Left ventricle myocardium inferior (tissue), 1 donor: Measurements from ENCODE around the gene RMND5B. TPM values are rescaled to one million over a fixed set of nuclear protein-coding genes. Genes with fewer than 3 reads are reported as not detected.

ENCODE experiments used
- DNase-seq: peaks from one replicate; pipeline ENCODE4 v3.0.0-alpha.2; 2020
- H3K27ac ChIP-seq: fragments of 200-600 bp; replicated peaks from 2 replicates; pipeline ENCODE4 v1.8.0; 2021
- H3K27me3 ChIP-seq: fragments of 200-600 bp; 2 replicates; pipeline ENCODE4 v1.8.0; 2021; ENCODE audit warnings: low read depth
- H3K36me3 ChIP-seq: fragments of 200-600 bp; 2 replicates; pipeline ENCODE4 v1.8.0; 2021
- H3K4me1 ChIP-seq: fragments of 200-600 bp; 2 replicates; pipeline ENCODE4 v1.8.0; 2021
- H3K4me3 ChIP-seq: fragments of 200-600 bp; 2 replicates; pipeline ENCODE4 v1.8.0; 2021; ENCODE audit warnings: mild to moderate bottlenecking, moderate library complexity
- H3K9me3 ChIP-seq: fragments of 200-600 bp; replicated peaks from 2 replicates; pipeline ENCODE4 v1.8.0; 2021
- CTCF ChIP-seq: fragments of 200-600 bp; IDR thresholded peaks from 2 replicates; pipeline ENCODE4 v1.8.0; 2021; ENCODE audit warnings: antibody characterized with exemption, mild to moderate bottlenecking, borderline replicate concordance
- intact Hi-C: fragments of 100-400 bp; cut with micrococcal nuclease; formaldehyde crosslinking; loops from one replicate; pipeline ENCODE4 v1.11.0; 2022
- total RNA-seq: library from RNA; stranded (reverse); fragmentation: NEBNext Ultra II Directional; extraction: Animal tissue kit (Norgen Biotek cat#: 25700); gene quantifications from one replicate; pipeline ENCODE4 v1.2.1, GENCODE V29; 2021
- donor health status: DM: no; HTN: yes; CAD: no; lungs with severe emphysema.

Gene RMND5B
- total RNA-seq, 1 donor from 2014 or later: 38.9 TPM

GRCh38 chr5:178119915-178120606, 10.8 kb upstream of the RMND5B start:
- H3K36me3 ChIP-seq: no peaks in the 10 kb centered on the region
- no peak for DNase-seq
- peaks cover 34% of the 10 kb centered on the region for H3K27me3 ChIP-seq
- no peak overlapping the region for H3K4me3 ChIP-seq
- H3K27ac ChIP-seq: no peak overlapping the region
- no peaks in the 10 kb centered on the region for H3K9me3 ChIP-seq
- H3K4me1 ChIP-seq: peaks cover 56% of the 10 kb centered on the region
- no peak for TF ChIP-seq CTCF
- intact Hi-C loops: no loop called here

- Histone ChIP-seq H3K4me1 (peaks cover 56% of the 10 kb centered on the region), H3K9me3 (no peaks in the 10 kb centered on the region), H3K4me3 (peak overlapping the region; percentile 54), H3K27ac (peak overlapping the region; percentile 56), H3K36me3 (no peaks in the 10 kb centered on the region), H3K27me3 (peaks cover 27% of the 10 kb centered on the region)
- intact Hi-C loops: no loop called here
- peak; percentile 82 for DNase-seq
- TF ChIP-seq CTCF: peak; percentile 63
Measured at GRCh38 chr5:178120607-178121357, 10.0 kb upstream of the RMND5B start.

GRCh38 chr5:178121391-178122276, 9.2 kb upstream of the RMND5B start:
- DNase-seq: peak; percentile 53
- Histone ChIP-seq H3K36me3 (no peaks in the 10 kb centered on the region), H3K9me3 (no peaks in the 10 kb centered on the region), H3K4me1 (peaks cover 61% of the 10 kb centered on the region), H3K4me3 (peak overlapping the region; percentile 54), H3K27me3 (peaks cover 18% of the 10 kb centered on the region), H3K27ac (peak overlapping the region; percentile 56)
- no peak for TF ChIP-seq CTCF
- intact Hi-C loops: no loop called here

- no peak overlapping the region for H3K4me3 ChIP-seq
- peaks cover 61% of the 10 kb centered on the region for H3K4me1 ChIP-seq
- TF ChIP-seq CTCF: no peak
- H3K27me3 ChIP-seq: peaks cover 11% of the 10 kb centered on the region
- no peak overlapping the region for H3K27ac ChIP-seq
- intact Hi-C loops: no loop called here
- H3K9me3 ChIP-seq: no peaks in the 10 kb centered on the region
- no peak for DNase-seq
- H3K36me3 ChIP-seq: no peaks in the 10 kb centered on the region
Measured at GRCh38 chr5:178122346-178122745, 8.5 kb upstream of the RMND5B start.
